GM12878 (cell line): ENCODE measurements around the gene ZSWIM3. TPM values are rescaled to one million over a fixed set of nuclear protein-coding genes. Genes with fewer than 3 reads are reported as not detected.
A peak's percentile ranks its signal among the peaks of the same experiment; 100 is the strongest.

ENCODE experiments used
- ASH2L ChIP-seq: fragments of 300-600, 200-600 bp; sonication (generic); IDR thresholded peaks from 2 replicates; pipeline ENCODE4 v1.6.1; 2017; ENCODE audit warnings: low read depth, mild to moderate bottlenecking, borderline replicate concordance
- ATF2 ChIP-seq: IDR thresholded peaks from 2 replicates; pipeline ENCODE4 v1.6.1; 2012; ENCODE audit warnings: low read length, inconsistent platforms
- BHLHE40 ChIP-seq, 2 experiments: fragments of 450-650 bp in 1 of 2; IDR thresholded peaks; 2 replicates each; pipeline ENCODE4 v1.6.1; 2011 to 2017; ENCODE audit warnings: low read depth in 2 of 2, borderline replicate concordance in 1 of 2, improper control_type of control experiment in 1 of 2, low read length in 1 of 2, mild to moderate bottlenecking in 1 of 2
- CUX1 ChIP-seq: IDR thresholded peaks from 2 replicates; pipeline ENCODE4 v1.6.1; 2012; ENCODE audit warnings: improper control_type of control experiment, low read depth, low read length; ENCODE audit not compliant: insufficient replicate concordance
- ETV6 ChIP-seq, 2 experiments: fragments of 450-650 bp in 1 of 2; IDR thresholded peaks in 1 of 2; conservative IDR thresholded peaks in 1 of 2; 2 replicates each; pipeline ENCODE4 v1.6.1; 2014; ENCODE audit warnings: antibody characterized with exemption in 1 of 2, borderline replicate concordance in 1 of 2, low read depth in 1 of 2, mild to moderate bottlenecking in 1 of 2, moderate library complexity in 1 of 2
- EZH2 ChIP-seq: IDR thresholded peaks from 2 replicates; pipeline ENCODE4 v1.6.1; 2012; ENCODE audit warnings: low read depth, mild to moderate bottlenecking, control low read depth, inconsistent platforms, low read length, borderline replicate concordance; ENCODE audit not compliant: control insufficient read depth
- HCFC1 ChIP-seq: fragments of 150-350 bp; IDR thresholded peaks from 2 replicates; pipeline ENCODE4 v1.6.1; 2014; ENCODE audit warnings: low read length
- JUND ChIP-seq: IDR thresholded peaks from 2 replicates; pipeline ENCODE4 v1.6.1; 2012; ENCODE audit warnings: low read depth, mild to moderate bottlenecking, low read length, improper control_type of control experiment, moderate library complexity
- MEF2A ChIP-seq: IDR thresholded peaks from 2 replicates; pipeline ENCODE4 v1.6.1; 2011; ENCODE audit warnings: low read depth, mild to moderate bottlenecking, low read length, moderate library complexity; ENCODE audit not compliant: insufficient read depth
- NFIC ChIP-seq: IDR thresholded peaks from 2 replicates; pipeline ENCODE4 v1.6.1; 2012; ENCODE audit warnings: low read depth, mild to moderate bottlenecking, inconsistent platforms, low read length, moderate library complexity
- PML ChIP-seq: IDR thresholded peaks from 2 replicates; pipeline ENCODE4 v1.6.1; 2012; ENCODE audit warnings: low read length, inconsistent platforms
- RB1 ChIP-seq: fragments of 450-650 bp; formaldehyde crosslinking; IDR thresholded peaks from 2 replicates; pipeline ENCODE4 v1.6.1; 2017; ENCODE audit warnings: mild to moderate bottlenecking, borderline replicate concordance
- STAT1 ChIP-seq: fragments of 450-650 bp; conservative IDR thresholded peaks from 2 replicates; pipeline ENCODE4 v1.6.1; 2014; ENCODE audit warnings: antibody characterized with exemption, mild to moderate bottlenecking
- TARDBP ChIP-seq: IDR thresholded peaks from 2 replicates; pipeline ENCODE4 v1.6.1; 2016; ENCODE audit warnings: borderline replicate concordance
- TBL1XR1 ChIP-seq: IDR thresholded peaks from 2 replicates; pipeline ENCODE4 v1.6.1; 2012; ENCODE audit warnings: low read depth, low read length, improper control_type of control experiment
- TCF3 ChIP-seq: IDR thresholded peaks from 2 replicates; pipeline ENCODE4 v1.6.1; 2012; ENCODE audit warnings: low read depth, mild to moderate bottlenecking, low read length, borderline replicate concordance; ENCODE audit not compliant: insufficient read depth
- ZNF622 ChIP-seq: fragments of 450-650 bp; IDR thresholded peaks from 2 replicates; pipeline ENCODE4 v1.6.1; 2017; ENCODE audit warnings: mild to moderate bottlenecking, inconsistent platforms
- polyA plus RNA-seq, 11 experiments: library from polyadenylated mRNA; depleted of rRNA in 4 of 11; unstranded in 6 of 11; stranded (reverse) in 5 of 11; fragments of >200 nt; fragmentation: Nextera tagmentation in 4 of 11; fragmentation: Illumina TruSeq in 1 of 11; extraction: Ambion mirVana in 4 of 11; extraction: Trizol in 1 of 11; gene quantifications; 1 replicate in 1 of 11; 2 replicates in 10 of 11; pipeline versions ENCODE4 v1.2.1 to v1.2.3, GENCODE V29; 2011 to 2016; ENCODE audit warnings: inconsistent platforms in 2 of 11, missing spikeins in 2 of 11, low read depth in 1 of 11
- total RNA-seq, 4 experiments: library from RNA; depleted of rRNA in 3 of 4; stranded (reverse); fragments of >200 nt in 3 of 4; fragmentation: Illumina TruSeq in 1 of 4; extraction: Trizol in 1 of 4; gene quantifications; 2 replicates each; pipeline versions ENCODE4 v1.2.1 to v1.2.3, GENCODE V29; 2013 to 2021
- TF ChIP-seq, protein P1 (sequence below): fragments of 450-650 bp; IDR thresholded peaks from 2 replicates; pipeline ENCODE4 v1.6.1; 2016; ENCODE audit warnings: mild to moderate bottlenecking, moderate library complexity, borderline replicate concordance

ZSWIM3 gene
- total and polyA plus RNA-seq, 10 of the 15 experiments (the other 5 are each of a cell fraction or from before 2014, with no cell fraction given) = 1.6 to 5.1 (median 4.2) TPM

GRCh38 chr20:45911486-45912343, 54.3 kb downstream of the ZSWIM3 start, which contains the start of gene PLTP (continued):
- TF ChIP-seq BHLHE40 (IDR thresholded peaks at IDR 0.05; ENCODE audit: borderline replicate concordance in 1 of 2, low read depth in 2 of 2, low read length in 1 of 2) = peak; percentile 5 to 52; a peak in 2 of 4 replicates
- no peak for TF ChIP-seq TCF3
- TF ChIP-seq TBL1XR1 = no peak
- no peak for TF ChIP-seq ATF2
- TF ChIP-seq EZH2 = no peak
- no peak for TF ChIP-seq NFIC
- TF ChIP-seq JUND = no peak
- TF ChIP-seq ZNF622 = no peak
- TF ChIP-seq ETV6 (conservative IDR thresholded peaks at IDR 0.05 in 1 of 2, IDR thresholded peaks at IDR 0.05 in 1 of 2; ENCODE audit: borderline replicate concordance in 1 of 2, low read depth in 1 of 2) = no peak
- no peak for TF ChIP-seq PML
- no peak for TF ChIP-seq STAT1
- TF ChIP-seq MEF2A = no peak
- no peak for TF ChIP-seq TARDBP
- TF ChIP-seq, protein P1, sequence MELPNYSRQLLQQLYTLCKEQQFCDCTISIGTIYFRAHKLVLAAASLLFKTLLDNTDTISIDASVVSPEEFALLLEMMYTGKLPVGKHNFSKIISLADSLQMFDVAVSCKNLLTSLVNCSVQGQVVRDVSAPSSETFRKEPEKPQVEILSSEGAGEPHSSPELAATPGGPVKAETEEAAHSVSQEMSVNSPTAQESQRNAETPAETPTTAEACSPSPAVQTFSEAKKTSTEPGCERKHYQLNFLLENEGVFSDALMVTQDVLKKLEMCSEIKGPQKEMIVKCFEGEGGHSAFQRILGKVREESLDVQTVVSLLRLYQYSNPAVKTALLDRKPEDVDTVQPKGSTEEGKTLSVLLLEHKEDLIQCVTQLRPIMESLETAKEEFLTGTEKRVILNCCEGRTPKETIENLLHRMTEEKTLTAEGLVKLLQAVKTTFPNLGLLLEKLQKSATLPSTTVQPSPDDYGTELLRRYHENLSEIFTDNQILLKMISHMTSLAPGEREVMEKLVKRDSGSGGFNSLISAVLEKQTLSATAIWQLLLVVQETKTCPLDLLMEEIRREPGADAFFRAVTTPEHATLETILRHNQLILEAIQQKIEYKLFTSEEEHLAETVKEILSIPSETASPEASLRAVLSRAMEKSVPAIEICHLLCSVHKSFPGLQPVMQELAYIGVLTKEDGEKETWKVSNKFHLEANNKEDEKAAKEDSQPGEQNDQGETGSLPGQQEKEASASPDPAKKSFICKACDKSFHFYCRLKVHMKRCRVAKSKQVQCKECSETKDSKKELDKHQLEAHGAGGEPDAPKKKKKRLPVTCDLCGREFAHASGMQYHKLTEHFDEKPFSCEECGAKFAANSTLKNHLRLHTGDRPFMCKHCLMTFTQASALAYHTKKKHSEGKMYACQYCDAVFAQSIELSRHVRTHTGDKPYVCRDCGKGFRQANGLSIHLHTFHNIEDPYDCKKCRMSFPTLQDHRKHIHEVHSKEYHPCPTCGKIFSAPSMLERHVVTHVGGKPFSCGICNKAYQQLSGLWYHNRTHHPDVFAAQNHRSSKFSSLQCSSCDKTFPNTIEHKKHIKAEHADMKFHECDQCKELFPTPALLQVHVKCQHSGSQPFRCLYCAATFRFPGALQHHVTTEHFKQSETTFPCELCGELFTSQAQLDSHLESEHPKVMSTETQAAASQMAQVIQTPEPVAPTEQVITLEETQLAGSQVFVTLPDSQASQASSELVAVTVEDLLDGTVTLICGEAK = peak; percentile 32; the same call in 1 of the 2 replicates
- TF ChIP-seq HCFC1 = no peak
- TF ChIP-seq ASH2L = no peak
- TF ChIP-seq RB1 = no peak
- no peak for TF ChIP-seq CUX1
